HCT116 (cell line): ENCODE measurements around the gene TNPO1. TPM values are rescaled to one million over a fixed set of nuclear protein-coding genes. Genes with fewer than 3 reads are reported as not detected.

Experiments used
- ATAC-seq: fragments of 200-7000 bp; cut with Tn5 transposase; 2 replicates; pipeline ENCODE4 v1.9.1; 2020; ENCODE audit warnings: mild to moderate bottlenecking, moderate library complexity
- BruUV-seq: library from RNA; stranded (reverse); fragments of 400-500 nt; replicated peaks from 2 replicates; lab custom pipeline; 2021; lab: Mats Ljungman, UMichigan
- CTCF ChIA-PET: fragments of 300-600 bp; sonication (Branson Sonifier 250); formaldehyde crosslinking; loops from one replicate; lab custom pipeline; 2021; ENCODE audit warnings: antibody characterized with exemption; lab: Charles Lee
- POLR2A ChIA-PET: fragments of 300-600, 350-600 bp; sonication (Branson Sonifier 250); formaldehyde crosslinking; loops from one replicate; lab custom pipeline; 2021; ENCODE audit warnings: antibody characterized with exemption; lab: Charles Lee
- RAD21 ChIA-PET, 2 experiments: fragments of 300-600 bp; sonication (Branson Sonifier 250); formaldehyde crosslinking; loops; one replicate each; lab custom pipeline; 2023; ENCODE audit warnings: low total read pairs in 2 of 2; ENCODE audit not compliant: uncharacterized antibody in 2 of 2, unreplicated experiment in 2 of 2, low non-redundant PET in 1 of 2; lab: Charles Lee
- DNase-seq: peaks from one replicate; pipeline ENCODE4 v3.0.0-alpha.2; 2010; ENCODE audit warnings: low read depth, low spot score
- H2AFZ ChIP-seq: fragments of 200-600 bp; shearing (Covaris generic), sonication (generic); 2 replicates; pipeline ENCODE4 v1.6.1; 2017; ENCODE audit warnings: low read depth, mixed run types, mixed read lengths, antibody characterized with exemption, low read length; ENCODE audit not compliant: poor library complexity, severe bottlenecking
- H3K27ac ChIP-seq: 2 replicates; pipeline ENCODE4 v1.5.1; 2012; ENCODE audit warnings: low read depth, low read length
- H3K27me3 ChIP-seq: fragments of 200-600 bp; sonication (generic); 2 replicates; pipeline ENCODE4 v1.6.1; 2016; ENCODE audit warnings: mixed run types, low read length, mixed read lengths; ENCODE audit not compliant: insufficient read depth
- H3K36me3 ChIP-seq, 2 experiments: fragments of 200-500 bp in 1 of 2; fragments of 200-600 bp in 1 of 2; sonication (Bioruptor generic) in 1 of 2; sonication (generic) in 1 of 2; 2 replicates each; pipeline versions ENCODE4 v1.5.1 to v1.6.1; 2014 to 2016; ENCODE audit warnings: low read length in 2 of 2, inconsistent platforms in 1 of 2, mixed read lengths in 1 of 2, mixed run types in 1 of 2; ENCODE audit not compliant: insufficient read depth in 2 of 2, control insufficient read depth in 1 of 2
- H3K4me1 ChIP-seq, 2 experiments: fragments of 200-600 bp in 1 of 2; sonication (generic) in 1 of 2; 2 replicates each; pipeline versions ENCODE4 v1.5.1 to v1.6.1; 2012 to 2017; ENCODE audit warnings: low read length in 2 of 2, inconsistent platforms in 1 of 2, mild to moderate bottlenecking in 1 of 2, mixed read lengths in 1 of 2, mixed run types in 1 of 2, moderate library complexity in 1 of 2; ENCODE audit not compliant: insufficient read depth in 2 of 2, control insufficient read depth in 1 of 2
- H3K4me2 ChIP-seq: fragments of 200-600 bp; sonication (generic); 2 replicates; pipeline ENCODE4 v1.6.1; 2017; ENCODE audit warnings: mixed run types, low read length, mixed read lengths
- H3K4me3 ChIP-seq, 2 experiments: fragments of 200-600 bp in 1 of 2; sonication (generic) in 1 of 2; replicated peaks in 1 of 2; 2 replicates each; pipeline ENCODE4 v1.5.1; 2011 to 2016; ENCODE audit warnings: low read length in 2 of 2, control low read depth in 1 of 2, low read depth in 1 of 2, mild to moderate bottlenecking in 1 of 2, mixed read lengths in 1 of 2, mixed run types in 1 of 2
- H3K79me2 ChIP-seq: fragments of 200-600 bp; sonication (generic); 2 replicates; pipeline ENCODE4 v1.6.1; 2017; ENCODE audit warnings: mild to moderate bottlenecking, mixed run types, low read length, moderate library complexity, mixed read lengths; ENCODE audit not compliant: insufficient read depth
- H3K9ac ChIP-seq: fragments of 200-600 bp; sonication (generic); 2 replicates; pipeline ENCODE4 v1.6.1; 2016; ENCODE audit warnings: low read length, mixed read lengths
- H3K9me2 ChIP-seq: fragments of 200-600 bp; sonication (generic), shearing (Covaris generic); 2 replicates; pipeline ENCODE4 v1.6.1; 2017; ENCODE audit warnings: mixed run types, mild to moderate bottlenecking, moderate library complexity; ENCODE audit not compliant: insufficient read depth
- H3K9me3 ChIP-seq, 2 experiments: fragments of 200-500 bp in 1 of 2; fragments of 200-600 bp in 1 of 2; sonication (Bioruptor generic) in 1 of 2; sonication (generic) in 1 of 2; 2 replicates each; pipeline ENCODE4 v1.6.1; 2014 to 2017; ENCODE audit warnings: low read length in 2 of 2, mixed read lengths in 2 of 2, inconsistent platforms in 1 of 2, low read depth in 1 of 2, mild to moderate bottlenecking in 1 of 2, mixed run types in 1 of 2, moderate library complexity in 1 of 2; ENCODE audit not compliant: control insufficient read depth in 1 of 2, insufficient read depth in 1 of 2
- H4K20me1 ChIP-seq: fragments of 200-600 bp; sonication (generic), shearing (Covaris generic); 2 replicates; pipeline ENCODE4 v1.6.1; 2017; ENCODE audit warnings: mixed run types, mild to moderate bottlenecking, moderate library complexity; ENCODE audit not compliant: insufficient read depth
- JUND ChIP-seq: IDR thresholded peaks from 2 replicates; pipeline ENCODE4 v1.6.1; 2012
- SRF ChIP-seq: IDR thresholded peaks from 2 replicates; pipeline ENCODE4 v1.6.1; 2012; ENCODE audit warnings: low read depth
- intact Hi-C: fragments of 100-400 bp; cut with micrococcal nuclease; formaldehyde crosslinking; loops from 2 replicates; pipeline ENCODE4 v1.10.0; 2022
- total RNA-seq: library from RNA; stranded (reverse); gene quantifications from one replicate; pipeline ENCODE4 v1.2.1, GENCODE V29; 2021; ENCODE audit not compliant: unreplicated experiment
- TF ChIP-seq, protein P1 (sequence below), 3 experiments: fragments of 200-600 bp in 1 of 3; sonication (generic) in 1 of 3; IDR thresholded peaks in 2 of 3; conservative IDR thresholded peaks in 1 of 3; 2 replicates each; pipeline ENCODE4 v1.5.1; 2012 to 2017; ENCODE audit warnings: low read depth in 2 of 3, low read length in 2 of 3, antibody characterized with exemption in 1 of 3, borderline replicate concordance in 1 of 3, control low read depth in 1 of 3, mild to moderate bottlenecking in 1 of 3, mixed read lengths in 1 of 3, mixed run types in 1 of 3, moderate library complexity in 1 of 3; ENCODE audit not compliant: insufficient read depth in 1 of 3

TNPO1 gene
- total RNA-seq, 1 experiment from 2014 or later, result 104 TPM

GRCh38 chr5:72951671-72952468 lies 135.4 kb downstream of the TNPO1 start (continued):
- TF ChIP-seq, protein P1, sequence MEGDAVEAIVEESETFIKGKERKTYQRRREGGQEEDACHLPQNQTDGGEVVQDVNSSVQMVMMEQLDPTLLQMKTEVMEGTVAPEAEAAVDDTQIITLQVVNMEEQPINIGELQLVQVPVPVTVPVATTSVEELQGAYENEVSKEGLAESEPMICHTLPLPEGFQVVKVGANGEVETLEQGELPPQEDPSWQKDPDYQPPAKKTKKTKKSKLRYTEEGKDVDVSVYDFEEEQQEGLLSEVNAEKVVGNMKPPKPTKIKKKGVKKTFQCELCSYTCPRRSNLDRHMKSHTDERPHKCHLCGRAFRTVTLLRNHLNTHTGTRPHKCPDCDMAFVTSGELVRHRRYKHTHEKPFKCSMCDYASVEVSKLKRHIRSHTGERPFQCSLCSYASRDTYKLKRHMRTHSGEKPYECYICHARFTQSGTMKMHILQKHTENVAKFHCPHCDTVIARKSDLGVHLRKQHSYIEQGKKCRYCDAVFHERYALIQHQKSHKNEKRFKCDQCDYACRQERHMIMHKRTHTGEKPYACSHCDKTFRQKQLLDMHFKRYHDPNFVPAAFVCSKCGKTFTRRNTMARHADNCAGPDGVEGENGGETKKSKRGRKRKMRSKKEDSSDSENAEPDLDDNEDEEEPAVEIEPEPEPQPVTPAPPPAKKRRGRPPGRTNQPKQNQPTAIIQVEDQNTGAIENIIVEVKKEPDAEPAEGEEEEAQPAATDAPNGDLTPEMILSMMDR (IDR thresholded peaks at IDR 0.05 in 2 of 3, conservative IDR thresholded peaks at IDR 0.05 in 1 of 3; ENCODE audit: borderline replicate concordance in 1 of 3, insufficient read depth in 1 of 3, low read depth in 2 of 3, low read length in 2 of 3), result no peak
- peak; percentile 77 for TF ChIP-seq JUND

DNA sequence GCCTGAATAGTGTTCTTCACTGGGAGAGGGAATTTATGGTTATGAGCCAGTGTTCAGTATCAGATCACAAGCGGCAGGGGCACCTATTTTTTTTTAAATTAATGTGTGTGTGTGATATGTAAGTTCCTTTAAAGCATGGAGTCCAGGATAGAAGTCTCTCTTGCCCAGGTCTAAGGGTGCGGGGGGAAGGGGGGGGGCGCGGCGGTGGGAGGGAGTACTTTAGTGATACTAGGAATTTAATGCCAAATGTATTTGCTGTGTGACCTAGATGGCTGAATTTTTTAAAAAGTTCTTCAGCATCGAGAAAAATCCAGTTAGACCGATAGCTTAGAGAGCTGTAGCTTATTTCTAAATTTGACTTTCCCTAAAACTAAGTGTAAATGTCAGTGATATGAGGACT lies 137.9 kb downstream of the TNPO1 start:
- Histone ChIP-seq H2AFZ (no peak overlapping the region), H4K20me1 (no peaks in the 10 kb centered on the region), H3K79me2 (peaks cover 31% of the 10 kb centered on the region), H3K4me1 (peaks cover 29 to 69% of the 10 kb centered on the region in 2 experiments), H3K27ac (peak overlapping the region; percentile 92; the same call in 1 of the 2 replicates), H3K4me3 (peak overlapping the region in 1 of 2 experiments; percentile 77; a peak in 1 of 4 replicates), H3K4me2 (peak overlapping the region; percentile 97), H3K9me2 (no peaks in the 10 kb centered on the region), H3K9me3 (no peaks in the 10 kb centered on the region), H3K9ac (peak overlapping the region; percentile 83), H3K27me3 (no peaks in the 10 kb centered on the region), H3K36me3 (no peaks in the 10 kb centered on the region)
- no TSS peak for BruUV-seq
- intact Hi-C loops, result loop anchor here (10.0 kb wide), 2 partner anchors 260 to 500 kb away; no protein-coding TSS in a partner anchor
- ChIA-PET RAD21 (no interaction called here), CTCF (no interaction called here), POLR2A (interaction anchor here (1.3 kb wide), 1 partner anchor 34 kb away, joined by 5 read pairs; no protein-coding TSS in a partner anchor)
- DNase-seq (no peak), ATAC-seq (no peak)
- no peak for TF ChIP-seq SRF
